ENCODE measurements around the gene OTUB1. TPM values are rescaled to one million over a fixed set of nuclear protein-coding genes. Genes with fewer than 3 reads are reported as not detected.

The OTUB1 gene
- total RNA-seq, 1 donor from 2014 or later = 57.0 TPM

- H3K4me3 ChIP-seq = no peak overlapping the region
- DNase-seq = no peak
- H3K9me3 ChIP-seq (replicated peaks) = no peaks in the 10 kb centered on the region
- no peaks in the 10 kb centered on the region for H3K27me3 ChIP-seq (ENCODE audit: low read depth)
- TF ChIP-seq CTCF (IDR thresholded peaks at IDR 0.05; ENCODE audit: borderline replicate concordance) = no peak
- intact Hi-C loops (cut with micrococcal nuclease) = loop anchor here (5.0 kb wide), 1 partner anchor 143 kb away; no protein-coding TSS in a partner anchor
- no peak overlapping the region for H3K27ac ChIP-seq (replicated peaks)
- H3K4me1 ChIP-seq = peaks cover 64% of the 10 kb centered on the region
- no peaks in the 10 kb centered on the region for H3K36me3 ChIP-seq
Measured at GRCh38 chr11:64003807-64004589, 17.8 kb downstream of the OTUB1 start.

- Histone ChIP-seq H3K4me1 (peaks cover 59% of the 10 kb centered on the region), H3K4me3 (no peak overlapping the region), H3K9me3 (replicated peaks) (no peaks in the 10 kb centered on the region), H3K36me3 (no peaks in the 10 kb centered on the region), H3K27me3 (ENCODE audit: low read depth) (no peaks in the 10 kb centered on the region), H3K27ac (replicated peaks) (no peak overlapping the region)
- no peak for TF ChIP-seq CTCF (IDR thresholded peaks at IDR 0.05; ENCODE audit: borderline replicate concordance)
- no peak for DNase-seq
- intact Hi-C loops (cut with micrococcal nuclease) = loop anchor here (5.0 kb wide), 1 partner anchor 143 kb away; no protein-coding TSS in a partner anchor
Measured at GRCh38 chr11:64004590-64004984, 18.3 kb downstream of the OTUB1 start.

DNA sequence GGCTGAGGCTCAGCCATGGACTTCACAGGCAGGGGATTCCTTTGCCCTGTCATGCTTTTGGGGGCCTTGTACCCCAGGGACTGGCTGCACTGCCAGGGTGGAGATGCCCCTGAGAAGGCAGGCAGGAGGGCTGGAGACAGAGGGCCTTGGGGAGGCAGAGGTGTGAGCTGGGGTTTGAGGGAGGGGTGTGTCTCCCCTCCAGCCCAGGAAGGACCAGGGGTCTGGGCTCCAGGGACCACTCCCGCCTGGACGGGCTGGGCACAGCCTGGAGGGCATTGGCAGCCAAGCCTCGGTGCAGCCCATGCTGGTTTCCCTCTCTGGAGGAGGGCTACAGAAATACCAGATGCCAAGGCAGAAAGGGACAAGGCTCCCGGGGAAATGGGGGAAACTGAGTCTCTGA is 19.5 kb downstream of the OTUB1 start:
- TF ChIP-seq CTCF (IDR thresholded peaks at IDR 0.05; ENCODE audit: borderline replicate concordance) = no peak
- H3K9me3 ChIP-seq (replicated peaks) = no peaks in the 10 kb centered on the region
- no peaks in the 10 kb centered on the region for H3K36me3 ChIP-seq
- peaks cover 48% of the 10 kb centered on the region for H3K4me1 ChIP-seq
- no peak overlapping the region for H3K4me3 ChIP-seq
- no peak for DNase-seq
- H3K27ac ChIP-seq (replicated peaks) = no peak overlapping the region
- H3K27me3 ChIP-seq (ENCODE audit: low read depth) = no peaks in the 10 kb centered on the region
- intact Hi-C loops (cut with micrococcal nuclease) = no loop called here

GRCh38 chr11:64006398-64006797 is 20.2 kb downstream of the OTUB1 start:
- intact Hi-C loops (cut with micrococcal nuclease) = no loop called here
- DNase-seq = no peak
- no peaks in the 10 kb centered on the region for H3K9me3 ChIP-seq (replicated peaks)
- peaks cover 40% of the 10 kb centered on the region for H3K4me1 ChIP-seq
- no peak overlapping the region for H3K4me3 ChIP-seq
- no peaks in the 10 kb centered on the region for H3K36me3 ChIP-seq
- TF ChIP-seq CTCF (IDR thresholded peaks at IDR 0.05; ENCODE audit: borderline replicate concordance) = no peak
- no peaks in the 10 kb centered on the region for H3K27me3 ChIP-seq (ENCODE audit: low read depth)
- no peak overlapping the region for H3K27ac ChIP-seq (replicated peaks)

DNA sequence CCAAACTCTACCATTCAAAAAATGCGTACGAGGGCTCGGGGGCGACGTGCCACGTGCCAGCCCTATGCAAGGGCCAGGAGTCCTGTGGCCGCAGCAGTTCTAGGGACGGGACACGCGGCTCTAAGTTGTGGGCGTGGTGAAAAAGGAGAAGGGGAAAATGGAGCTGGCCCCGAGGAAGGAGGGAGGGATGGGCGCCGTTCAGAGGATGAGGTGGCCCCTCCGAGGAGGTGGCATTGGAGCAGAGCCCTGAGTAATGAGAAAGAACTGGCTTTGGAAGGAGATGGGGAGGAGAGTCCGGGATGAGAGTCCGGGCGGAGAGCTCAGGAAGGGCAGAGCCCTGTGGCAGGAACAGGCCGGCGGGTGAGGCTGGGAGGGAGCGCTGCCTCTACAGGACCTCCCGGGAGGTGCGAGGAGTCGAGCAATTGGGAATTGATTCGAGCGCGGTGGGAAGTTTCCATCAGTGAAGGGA is 21.0 kb downstream of the OTUB1 start:
- intact Hi-C loops (cut with micrococcal nuclease) = no loop called here
- Histone ChIP-seq H3K4me1 (peaks cover 32% of the 10 kb centered on the region), H3K4me3 (peak overlapping the region; percentile 62), H3K36me3 (no peaks in the 10 kb centered on the region), H3K27ac (replicated peaks) (peak overlapping the region; percentile 64), H3K27me3 (ENCODE audit: low read depth) (no peaks in the 10 kb centered on the region), H3K9me3 (replicated peaks) (no peaks in the 10 kb centered on the region)
- no peak for DNase-seq
- no peak for TF ChIP-seq CTCF (IDR thresholded peaks at IDR 0.05; ENCODE audit: borderline replicate concordance)
